ENCODE results near the gene PLET1. TPM values are rescaled to one million over a fixed set of nuclear protein-coding genes. Genes with fewer than 3 reads are reported as not detected.

Gene PLET1
- total and polyA plus RNA-seq, 9 of the 15 experiments (the other 6 are each of a cell fraction or from before 2014, with no cell fraction given), result not detected

GRCh38 chr11:112231952-112232351 is 28.7 kb downstream of the PLET1 start:
- no peaks in the 10 kb centered on the region for H3K9me3 ChIP-seq (replicated peaks; ENCODE audit: control insufficient read depth, insufficient read depth, low read depth, low read length)
- no peak overlapping the region for H3K9ac ChIP-seq (ENCODE audit: insufficient read depth in 1 of 2, low read depth in 2 of 2, low read length in 2 of 2)
- POLR2A ChIA-PET, result no interaction called here
- H3K36me3 ChIP-seq (ENCODE audit: control insufficient read depth, insufficient read depth, low read length), result peaks cover 72% of the 10 kb centered on the region
- no peak overlapping the region for H3K4me2 ChIP-seq (ENCODE audit: insufficient read depth, low read length)
- H3K79me2 ChIP-seq (ENCODE audit: control insufficient read depth, insufficient read depth, low read length), result peaks cover 17% of the 10 kb centered on the region
- no peak for FAIRE-seq
- no peak for DNase-seq (ENCODE audit: extremely low read depth in 1 of 4, low spot score in 3 of 4)
- intact Hi-C loops (cut with micrococcal nuclease) (no loop called here), in situ Hi-C loops (cut with MboI) (no loop called here)
- no peak overlapping the region for H3K4me3 ChIP-seq
- WGBS (ENCODE audit: insufficient coverage, low coverage, missing lambda C conversion rate), result 72% methylated on average over 2 of the region's 2 CpGs
- peaks cover 0 to 5% of the 10 kb centered on the region in 2 experiments; a peak in 2 of 5 replicates for H3K4me1 ChIP-seq (replicated peaks in 1 of 2; ENCODE audit: control insufficient read depth in 2 of 2, insufficient read depth in 2 of 2, low read length in 2 of 2)
- no peaks in the 10 kb centered on the region for H4K20me1 ChIP-seq (replicated peaks; ENCODE audit: control insufficient read depth, insufficient read depth, low read length)
- H3K27ac ChIP-seq (ENCODE audit: extremely low read depth, low read depth, low read length), result no peak overlapping the region
- CTCF ChIA-PET (ENCODE audit: low intra/inter-chr PET ratio), result no interaction called here
- ATAC-seq, result no peak
- no peak overlapping the region for H2AFZ ChIP-seq (ENCODE audit: low read depth, low read length)
- no peaks in the 10 kb centered on the region for H3K9me1 ChIP-seq (ENCODE audit: control insufficient read depth, insufficient read depth, low read length)
- no peaks in the 10 kb centered on the region for H3K27me3 ChIP-seq (ENCODE audit: control insufficient read depth in 2 of 2, insufficient read depth in 2 of 2, low read length in 2 of 2)
- BruUV-seq (replicated peaks), result no TSS peak
- no peak for TF ChIP-seq FOSL1 (tag; conservative IDR thresholded peaks at IDR 0.05)
- TF ChIP-seq NCOR1 (IDR thresholded peaks at IDR 0.05), result no peak
- no peak for TF ChIP-seq RAD51 (IDR thresholded peaks at IDR 0.05; ENCODE audit: borderline replicate concordance, low read depth)
- no peak for TF ChIP-seq ZNF354B (CRISPR knock-in tag; IDR thresholded peaks at IDR 0.05)
- no peak for TF ChIP-seq SOX6 (IDR thresholded peaks at IDR 0.05)
- no peak for TF ChIP-seq ZKSCAN3 (CRISPR knock-in tag; IDR thresholded peaks at IDR 0.05)
- TF ChIP-seq PURB (CRISPR knock-in tag; IDR thresholded peaks at IDR 0.05; ENCODE audit: low read depth), result no peak
- no peak for TF ChIP-seq POLR3G (IDR thresholded peaks at IDR 0.05; ENCODE audit: extremely low read depth, insufficient read length, insufficient replicate concordance)
- no peak for TF ChIP-seq BRD4 (IDR thresholded peaks at IDR 0.05)
- no peak for TF ChIP-seq ZNF280A (IDR thresholded peaks at IDR 0.05; ENCODE audit: low read depth, partially characterized antibody)
- no peak for TF ChIP-seq ZKSCAN1 (IDR thresholded peaks at IDR 0.05; ENCODE audit: low read depth, low read length)
- no peak for TF ChIP-seq DDX20 (tag; IDR thresholded peaks at IDR 0.05; ENCODE audit: low read depth)
